CD4-positive, alpha-beta T cell treated with Interleukin-10 for 1 hour (primary cell): ENCODE measurements around the gene DNAH3.
"Not testable (repeated sequence)": the region's sequence is repeated elsewhere in the genome, so short reads cannot be mapped to it uniquely, and the experiment has no call there.

Source experiments
- DNase-seq: peaks from one replicate; pipeline ENCODE4 v3.0.0-alpha.2; 2020

Gene DNAH3

DNA sequence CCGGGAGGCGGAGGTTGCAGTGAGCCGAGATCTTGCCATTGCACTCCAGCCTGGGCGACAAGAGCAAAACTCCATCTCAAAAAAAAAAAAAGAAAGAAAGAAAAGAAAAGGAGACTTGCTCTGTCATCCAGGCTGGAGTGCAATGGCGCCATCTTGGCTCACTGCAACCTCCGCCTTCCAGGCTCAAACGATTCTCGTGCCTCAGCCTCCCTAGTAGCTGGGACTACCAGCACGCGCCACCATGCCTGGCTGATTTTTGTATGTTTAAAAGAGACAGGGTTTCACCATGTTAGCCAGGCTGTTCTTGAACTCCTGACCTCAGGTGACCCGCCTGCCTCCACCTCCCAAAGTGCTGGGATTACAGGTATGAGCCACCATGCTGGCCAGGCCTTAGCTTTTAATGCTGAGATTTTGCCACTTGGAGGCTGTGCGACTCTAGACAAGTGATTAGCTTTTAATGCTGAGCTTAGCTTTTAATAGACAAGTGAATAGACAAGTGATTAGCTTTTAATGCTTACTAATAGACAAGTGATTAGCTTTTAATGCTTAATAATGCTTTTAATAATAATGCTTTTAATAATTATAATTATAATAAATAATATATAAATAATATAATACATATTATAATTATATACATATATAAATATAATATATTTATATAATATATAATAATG, 17.4 kb upstream of the DNAH3 start:
- DNase-seq, result no peak

DNA sequence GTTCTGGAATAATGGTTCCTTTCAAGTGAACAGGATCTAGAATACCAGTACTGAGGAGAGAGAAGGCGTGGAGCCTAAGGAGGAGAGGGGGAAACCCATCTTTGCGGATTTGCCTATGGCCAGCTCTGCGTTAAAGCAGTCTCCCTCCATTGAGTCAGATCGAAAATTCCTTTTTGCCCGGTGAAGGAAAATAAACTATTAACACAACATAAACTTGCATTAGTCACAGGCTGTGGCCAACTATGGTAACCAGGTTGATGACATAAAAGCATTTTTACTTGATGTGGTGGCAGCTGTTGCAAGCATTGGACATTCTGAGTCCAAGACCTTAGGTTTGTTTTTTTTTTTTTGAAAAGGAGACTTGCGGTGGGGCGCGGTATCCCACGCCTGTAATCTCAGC, 16.7 kb upstream of the DNAH3 start:
- no peak for DNase-seq

GRCh38 chr16:21166561-21166961, 15.9 kb upstream of the DNAH3 start:
- no peak for DNase-seq

DNA sequence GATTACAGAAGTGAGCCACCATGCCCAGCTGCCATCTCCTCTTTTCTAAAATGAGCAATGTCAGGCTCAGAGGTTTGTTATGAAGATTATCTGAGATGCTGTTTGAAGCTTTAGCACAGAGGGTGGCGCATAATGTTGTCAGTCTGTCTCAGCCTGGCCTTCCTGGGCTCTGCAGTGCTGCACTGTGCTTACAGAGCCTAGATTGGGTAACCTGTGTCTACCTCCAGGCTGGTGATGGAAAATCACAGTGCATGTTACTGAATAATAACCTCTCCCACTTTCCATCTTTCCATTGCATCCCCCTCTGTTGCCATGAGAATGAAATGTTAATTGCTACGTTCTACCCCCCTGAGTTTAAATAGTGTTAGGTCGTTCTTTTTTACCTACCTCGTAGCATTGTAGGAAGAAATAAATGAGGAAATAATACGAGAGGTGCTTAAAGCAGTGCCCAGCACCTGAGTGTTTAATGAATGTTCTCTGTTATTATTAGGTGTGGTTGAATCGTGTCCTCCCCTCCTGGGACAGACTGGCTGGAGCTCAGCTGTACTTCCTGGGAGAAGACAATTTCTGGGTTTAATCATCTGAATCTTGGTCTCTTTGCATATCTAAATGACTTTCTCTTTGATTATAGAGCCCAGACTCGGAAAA, 14.0 kb upstream of the DNAH3 start:
- no peak for DNase-seq

- DNase-seq, result no peak
Measured at GRCh38 chr16:21163576-21163975, 12.9 kb upstream of the DNAH3 start.

- DNase-seq, result no peak
Measured at GRCh38 chr16:21162661-21163151, 12.1 kb upstream of the DNAH3 start.

- DNase-seq, result no peak
Measured at GRCh38 chr16:21161211-21161610, 10.6 kb upstream of the DNAH3 start.

DNA sequence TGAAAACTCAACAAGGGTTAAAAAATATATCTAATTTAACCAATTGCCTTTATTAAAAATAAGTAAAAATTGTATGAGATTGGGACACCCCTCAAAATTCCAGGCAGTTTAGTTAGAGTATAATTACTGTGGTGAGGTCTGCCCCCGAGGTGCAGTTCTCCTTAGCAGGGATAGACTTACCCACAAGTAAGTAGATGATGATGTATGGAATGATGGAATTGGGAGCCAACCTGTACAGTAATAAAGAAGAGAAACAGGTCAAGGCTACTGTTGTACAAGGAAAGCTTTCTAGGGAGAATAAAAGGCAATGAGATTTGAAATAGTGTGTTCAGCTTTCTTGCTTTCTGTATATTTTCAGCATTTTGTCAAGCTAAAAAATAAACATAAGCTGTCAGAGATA, 9.6 kb upstream of the DNAH3 start:
- no peak for DNase-seq

DNA sequence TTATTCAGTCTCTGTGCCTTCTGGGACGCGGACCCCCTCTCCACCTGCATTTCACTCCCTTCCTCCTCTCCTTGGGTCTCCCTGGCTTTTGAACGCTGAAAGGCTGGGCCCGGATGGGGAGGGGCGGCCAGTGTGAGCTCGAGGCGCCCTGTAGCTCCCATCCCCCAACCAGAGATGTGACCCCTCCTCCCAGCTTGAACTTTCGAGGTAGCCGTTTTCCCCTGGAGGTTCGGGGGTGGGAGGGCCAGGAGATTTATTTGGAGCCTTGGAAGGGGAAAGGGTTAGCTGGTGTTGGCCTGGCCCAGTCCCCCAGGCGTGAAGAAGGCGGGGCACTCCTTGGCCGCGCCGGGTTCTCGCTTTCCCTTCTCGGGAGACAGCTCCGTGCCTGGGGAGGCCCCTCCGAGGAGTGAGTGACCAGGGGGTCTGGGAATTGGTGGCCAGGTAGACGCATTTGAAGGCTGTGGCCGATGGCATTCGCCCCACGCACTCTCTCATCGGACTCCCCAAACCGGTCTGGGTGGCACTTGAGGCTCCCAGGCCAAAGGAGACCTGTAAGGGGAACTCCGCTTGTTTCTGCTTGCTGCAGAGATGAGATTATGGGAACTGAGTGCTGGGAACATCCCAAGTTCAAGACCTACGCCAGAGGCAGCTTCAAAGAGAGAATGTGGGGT, 8.8 kb upstream of the DNAH3 start:
- peak; percentile 3 for DNase-seq

- peak; percentile 68 for DNase-seq
Measured at GRCh38 chr16:21158208-21159110, 7.8 kb upstream of the DNAH3 start, which contains the start of gene LDAF1. Gene LDAF1, plus strand, starts transcription at chr16:21158674. Its CDS starts 2,509 bp downstream, at chr16:21161183.

DNA sequence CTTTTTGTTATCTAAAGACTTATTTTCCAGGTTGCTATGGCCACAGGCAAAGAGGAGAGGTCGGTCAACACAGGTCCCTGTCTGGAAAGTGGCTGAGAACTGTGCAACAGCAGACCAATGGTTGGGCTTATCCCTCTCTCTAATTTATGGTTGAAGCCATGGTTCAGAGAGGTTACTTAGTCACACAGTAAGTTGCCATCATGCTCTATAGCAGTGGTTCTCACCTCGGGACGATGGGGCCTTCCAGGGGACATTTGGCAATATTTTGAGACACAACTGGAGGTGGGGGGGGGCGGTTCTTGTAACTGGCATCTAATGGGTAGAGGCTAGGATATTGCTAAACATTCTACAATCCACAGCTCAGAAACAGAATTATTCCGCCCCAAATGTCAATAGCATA, 7.0 kb upstream of the DNAH3 start:
- DNase-seq, result no peak

DNA sequence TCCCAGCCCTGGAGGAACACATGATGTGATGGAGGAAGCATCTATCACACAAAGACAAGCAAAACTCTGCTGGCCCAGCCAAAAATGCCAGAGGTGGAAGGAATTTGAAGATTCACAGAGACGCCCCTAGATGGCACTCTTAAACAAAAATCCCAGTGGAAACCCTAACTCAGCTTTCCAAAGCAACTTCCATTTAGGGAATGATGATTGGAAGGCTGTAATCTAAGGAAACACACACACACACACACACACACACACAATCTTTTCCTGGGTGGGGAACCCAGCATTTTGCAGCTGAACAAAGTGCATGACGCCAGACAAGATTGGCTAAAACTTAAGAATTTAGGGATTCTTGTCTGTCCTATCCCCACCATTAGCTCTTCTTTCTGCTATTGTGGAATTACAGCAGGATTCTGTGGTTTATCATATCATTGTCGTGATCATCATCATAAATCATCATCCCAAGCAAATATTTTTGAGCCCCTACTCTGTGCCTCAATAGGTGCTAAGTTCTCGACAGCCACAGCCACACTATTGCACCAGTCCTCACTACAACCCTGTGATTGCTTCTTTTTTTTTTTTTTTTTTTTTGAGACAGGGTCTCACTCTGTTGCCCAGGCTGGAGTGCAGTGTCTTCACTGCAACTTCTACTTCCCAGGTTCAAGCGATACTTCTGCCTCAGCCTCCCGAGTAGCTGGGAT, 6.3 kb upstream of the DNAH3 start:
- peak; percentile 25 for DNase-seq

- DNase-seq, result not testable (repeated sequence)
Measured at GRCh38 chr16:21156011-21156410, 5.4 kb upstream of the DNAH3 start.

- DNase-seq, result not testable (repeated sequence)
Measured at GRCh38 chr16:21153124-21153729, 2.6 kb upstream of the DNAH3 start.

GRCh38 chr16:21152160-21153030, 1.7 kb upstream of the DNAH3 start:
- DNase-seq, result not testable (repeated sequence)

DNA sequence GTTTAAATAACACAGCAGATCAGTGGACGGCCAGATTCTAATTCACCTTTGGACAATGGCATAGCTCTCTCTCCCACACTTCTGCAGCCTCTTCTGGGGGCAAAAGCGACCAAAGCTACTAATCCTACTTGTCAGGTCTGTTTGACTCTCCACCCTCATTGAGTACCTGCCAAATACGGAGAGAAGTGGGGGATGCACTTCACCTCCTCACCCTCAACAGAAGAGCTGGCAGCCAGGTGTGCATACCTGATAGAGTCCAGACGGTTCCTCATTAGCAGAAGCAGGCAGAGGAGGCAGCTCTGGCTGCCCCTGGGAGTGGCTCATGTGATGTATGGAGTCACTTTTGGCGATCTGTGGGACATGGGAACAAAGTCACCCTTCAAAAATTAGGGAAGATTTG, 4.9 kb downstream of the DNAH3 start:
- DNase-seq, result no peak

- DNase-seq, result no peak
Measured at GRCh38 chr16:21134053-21134452, 16.6 kb downstream of the DNAH3 start.

GRCh38 chr16:21130811-21131210, 19.8 kb downstream of the DNAH3 start:
- no peak for DNase-seq

GRCh38 chr16:21128991-21129390, 21.7 kb downstream of the DNAH3 start:
- no peak for DNase-seq

GRCh38 chr16:21126518-21126917, 24.1 kb downstream of the DNAH3 start:
- DNase-seq, result no peak

- no peak for DNase-seq
Measured at GRCh38 chr16:21125191-21125590, 25.5 kb downstream of the DNAH3 start.
